Bronchial epithelial cell (primary cell): Measurements from ENCODE around the gene FADS6. TPM values are rescaled to one million over a fixed set of nuclear protein-coding genes. Genes with fewer than 3 reads are reported as not detected.

ENCODE experiments used
- DNase-seq: peaks from one replicate; pipeline ENCODE4 v3.0.0-alpha.2; 2010; ENCODE audit warnings: low read depth
- FAIRE-seq: peaks from 2 replicates; lab custom pipeline; 2011; peaks lifted over from hg19 to GRCh38; lab: Jason Lieb, UNC
- H3K27me3 ChIP-seq: 2 replicates; pipeline ENCODE4 v1.5.1; 2011; ENCODE audit warnings: low read length; ENCODE audit not compliant: control insufficient read depth, insufficient read depth
- H3K36me3 ChIP-seq: 2 replicates; pipeline ENCODE4 v1.5.1; 2011; ENCODE audit warnings: low read length; ENCODE audit not compliant: control insufficient read depth, insufficient read depth
- H3K4me3 ChIP-seq: 2 replicates; pipeline ENCODE4 v1.5.1; 2011; ENCODE audit warnings: mild to moderate bottlenecking, low read depth, low read length, control low read depth
- total RNA-seq: library from RNA; depleted of rRNA; stranded (reverse); fragments of >200 nt; gene quantifications from 2 replicates; pipeline ENCODE4 v1.2.1, GENCODE V29; 2014
- TF ChIP-seq, protein P1 (sequence below): IDR thresholded peaks from 2 replicates; pipeline ENCODE4 v1.5.1; 2011; ENCODE audit warnings: mild to moderate bottlenecking, moderate library complexity, low read length, control low read depth, inconsistent platforms; ENCODE audit not compliant: insufficient read depth, severe bottlenecking

The FADS6 gene
- total RNA-seq, 1 donor from 2014 or later = not detected

DNA sequence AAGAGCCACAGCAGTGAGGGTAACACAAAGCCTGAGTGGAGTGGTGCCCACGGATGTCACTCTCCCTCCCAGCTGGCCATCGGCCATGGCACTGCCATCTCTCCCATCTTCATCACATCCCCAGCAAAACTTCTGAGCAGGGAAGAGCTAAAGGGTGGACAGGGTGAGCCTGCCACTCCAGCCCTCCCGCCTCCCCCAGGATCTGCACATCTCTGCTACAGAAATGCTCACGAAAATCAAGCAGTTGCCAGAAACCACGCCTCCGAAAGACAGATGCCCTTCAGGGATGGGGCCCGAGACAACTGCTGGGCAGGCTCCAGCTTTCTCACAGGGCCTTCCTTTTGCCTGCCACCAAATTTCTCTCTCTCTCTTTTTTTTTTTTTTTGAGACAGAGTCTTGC lies 37.3 kb downstream of the FADS6 start:
- FAIRE-seq = no peak
- TF ChIP-seq, protein P1, sequence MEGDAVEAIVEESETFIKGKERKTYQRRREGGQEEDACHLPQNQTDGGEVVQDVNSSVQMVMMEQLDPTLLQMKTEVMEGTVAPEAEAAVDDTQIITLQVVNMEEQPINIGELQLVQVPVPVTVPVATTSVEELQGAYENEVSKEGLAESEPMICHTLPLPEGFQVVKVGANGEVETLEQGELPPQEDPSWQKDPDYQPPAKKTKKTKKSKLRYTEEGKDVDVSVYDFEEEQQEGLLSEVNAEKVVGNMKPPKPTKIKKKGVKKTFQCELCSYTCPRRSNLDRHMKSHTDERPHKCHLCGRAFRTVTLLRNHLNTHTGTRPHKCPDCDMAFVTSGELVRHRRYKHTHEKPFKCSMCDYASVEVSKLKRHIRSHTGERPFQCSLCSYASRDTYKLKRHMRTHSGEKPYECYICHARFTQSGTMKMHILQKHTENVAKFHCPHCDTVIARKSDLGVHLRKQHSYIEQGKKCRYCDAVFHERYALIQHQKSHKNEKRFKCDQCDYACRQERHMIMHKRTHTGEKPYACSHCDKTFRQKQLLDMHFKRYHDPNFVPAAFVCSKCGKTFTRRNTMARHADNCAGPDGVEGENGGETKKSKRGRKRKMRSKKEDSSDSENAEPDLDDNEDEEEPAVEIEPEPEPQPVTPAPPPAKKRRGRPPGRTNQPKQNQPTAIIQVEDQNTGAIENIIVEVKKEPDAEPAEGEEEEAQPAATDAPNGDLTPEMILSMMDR = no peak
- peaks cover 38% of the 10 kb centered on the region for H3K27me3 ChIP-seq

DNA sequence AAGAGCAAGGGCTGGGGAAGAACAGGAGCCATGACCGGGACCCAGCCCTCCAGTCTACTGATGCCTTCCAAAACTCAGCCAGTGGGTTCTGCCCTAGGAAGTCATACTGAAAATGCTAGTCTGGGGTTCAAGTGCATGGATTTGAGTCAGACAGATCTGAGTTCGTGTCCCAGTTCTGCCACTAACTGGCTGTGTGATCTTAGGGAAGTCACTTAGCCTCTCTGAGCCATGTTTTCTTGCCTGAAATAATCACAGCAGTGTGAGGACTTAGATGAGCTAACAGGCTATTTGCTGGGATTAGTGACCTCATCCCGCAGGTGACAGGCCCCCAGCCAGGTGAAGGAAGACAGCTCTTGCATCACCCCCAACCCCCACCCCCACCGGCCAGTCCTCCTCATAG lies 38.1 kb downstream of the FADS6 start:
- TF ChIP-seq, protein P1 = no peak
- no peak overlapping the region for H3K4me3 ChIP-seq
- no peaks in the 10 kb centered on the region for H3K36me3 ChIP-seq
- FAIRE-seq = no peak
- H3K27me3 ChIP-seq = peaks cover 37% of the 10 kb centered on the region
- DNase-seq = no peak

More for the DNA sequence above, 37.3 kb downstream of the FADS6 start:
- no peak for DNase-seq
- H3K36me3 ChIP-seq = no peaks in the 10 kb centered on the region
- no peak overlapping the region for H3K4me3 ChIP-seq

DNA sequence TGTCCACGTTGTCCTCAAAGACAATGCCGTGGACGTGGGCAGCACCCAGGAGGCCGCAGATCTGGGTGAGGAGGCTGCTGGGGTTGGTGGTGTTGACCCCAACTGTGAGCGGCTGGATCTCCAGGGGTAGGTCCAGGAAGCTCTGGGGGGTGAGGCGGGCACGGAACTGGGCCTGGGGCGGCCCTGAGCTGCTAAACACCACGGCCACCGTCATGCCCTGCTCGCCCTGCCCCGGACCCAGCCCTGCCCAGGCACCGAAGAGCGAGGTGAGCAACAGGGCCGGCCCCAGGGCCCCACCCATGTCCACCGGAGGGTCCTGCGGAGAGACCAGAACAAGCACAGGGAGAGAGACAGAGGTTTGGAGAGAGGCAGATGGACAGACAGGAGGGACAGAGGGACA lies 38.6 kb downstream of the FADS6 start:
- no peak for FAIRE-seq
- no peaks in the 10 kb centered on the region for H3K36me3 ChIP-seq
- TF ChIP-seq, protein P1 = no peak
- H3K4me3 ChIP-seq = no peak overlapping the region
- H3K27me3 ChIP-seq = peaks cover 33% of the 10 kb centered on the region
- no peak for DNase-seq

DNA sequence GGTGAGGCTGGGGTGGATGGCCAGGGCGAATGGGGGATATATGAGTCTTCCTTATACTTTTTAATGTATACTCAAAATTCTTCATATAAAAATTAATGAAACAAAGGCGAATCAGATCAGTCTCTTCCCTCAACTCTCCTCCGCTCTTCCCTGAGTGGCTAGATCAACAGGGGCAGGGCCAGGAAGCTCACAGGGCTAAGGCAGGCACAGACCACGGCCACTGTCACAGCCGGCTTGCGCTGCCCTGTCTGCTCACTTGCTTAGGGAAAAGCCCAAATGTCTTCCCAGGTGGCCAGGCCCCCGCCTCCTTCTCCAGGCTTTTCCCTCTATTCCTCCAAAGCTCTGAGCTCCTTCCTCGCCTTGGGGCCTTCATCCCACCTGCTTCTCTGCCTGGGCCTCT lies 39.8 kb downstream of the FADS6 start:
- Histone ChIP-seq H3K4me3 (no peak overlapping the region), H3K36me3 (no peaks in the 10 kb centered on the region), H3K27me3 (peaks cover 24% of the 10 kb centered on the region)
- no peak for DNase-seq
- TF ChIP-seq, protein P1 = no peak
- FAIRE-seq = no peak

DNA sequence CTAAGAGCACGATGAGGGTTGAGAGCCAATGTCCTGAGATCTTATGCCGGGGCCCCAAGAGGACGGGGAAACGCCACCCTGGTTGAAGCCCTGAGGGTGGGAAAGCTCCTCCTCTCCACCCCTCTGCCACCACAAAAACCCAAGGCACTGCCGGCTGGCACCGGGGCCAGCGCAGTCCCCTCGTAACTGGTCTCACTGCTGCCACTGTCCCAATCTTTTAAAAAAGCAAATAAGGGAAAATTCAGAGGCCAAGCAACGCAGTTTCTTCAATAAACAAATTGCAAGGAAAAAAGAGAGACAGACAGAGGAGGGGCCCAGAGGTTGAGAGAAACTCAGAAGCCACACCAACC lies 40.4 kb downstream of the FADS6 start:
- no peaks in the 10 kb centered on the region for H3K36me3 ChIP-seq
- no peak overlapping the region for H3K4me3 ChIP-seq
- TF ChIP-seq, protein P1 = no peak
- peaks cover 21% of the 10 kb centered on the region for H3K27me3 ChIP-seq
- FAIRE-seq = no peak
- DNase-seq = no peak
